ENCODE results near the gene PHYKPL.

PHYKPL gene

DNA sequence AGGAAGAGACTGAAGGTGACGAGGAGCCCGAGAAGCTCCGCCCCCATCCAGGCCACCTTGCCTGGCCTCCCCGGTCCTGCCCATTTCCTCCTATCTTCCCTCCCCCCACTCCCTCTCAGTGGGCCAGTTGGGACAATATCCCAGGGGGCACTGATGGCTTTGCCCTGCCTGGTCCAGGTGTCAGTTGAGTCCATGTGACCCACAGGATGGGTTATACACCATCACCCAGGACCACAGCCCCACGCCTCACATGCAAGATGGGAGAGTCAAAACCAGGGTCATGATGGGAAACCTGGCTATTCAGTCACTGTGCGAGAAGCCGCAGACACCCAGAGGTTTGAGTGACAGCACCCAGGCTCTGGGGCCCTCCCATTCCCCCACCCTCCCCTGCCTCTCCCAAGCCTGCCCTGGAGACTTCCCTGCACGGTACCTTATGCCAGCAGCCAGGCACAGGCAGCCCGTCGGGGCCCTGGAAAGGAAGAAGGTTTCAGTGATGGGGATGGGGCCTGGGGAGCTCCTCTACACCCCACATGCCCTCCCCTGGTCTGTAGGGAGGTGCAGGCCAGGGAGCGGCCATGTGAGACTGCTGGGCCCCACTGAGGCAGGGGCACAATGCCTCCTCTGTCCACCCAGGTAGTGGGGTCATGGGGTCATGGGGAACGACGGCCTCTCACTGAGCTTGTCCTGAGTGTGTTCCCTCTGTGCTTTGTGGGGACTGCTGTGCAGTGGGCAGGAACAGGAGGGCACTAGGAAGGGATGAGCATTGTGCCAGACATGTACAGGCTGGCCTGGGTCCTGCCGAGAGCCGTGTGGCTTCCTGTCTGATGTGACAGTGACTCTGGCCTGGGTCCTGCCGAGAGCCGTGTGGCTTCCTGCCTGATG lies 6.3 kb upstream of the PHYKPL start:
- no peak overlapping the region for H2BK120ac ChIP-seq (ENCODE audit: low read depth, low read length)
- 72% methylated on average over 13 of the region's 17 CpGs for WGBS

DNA sequence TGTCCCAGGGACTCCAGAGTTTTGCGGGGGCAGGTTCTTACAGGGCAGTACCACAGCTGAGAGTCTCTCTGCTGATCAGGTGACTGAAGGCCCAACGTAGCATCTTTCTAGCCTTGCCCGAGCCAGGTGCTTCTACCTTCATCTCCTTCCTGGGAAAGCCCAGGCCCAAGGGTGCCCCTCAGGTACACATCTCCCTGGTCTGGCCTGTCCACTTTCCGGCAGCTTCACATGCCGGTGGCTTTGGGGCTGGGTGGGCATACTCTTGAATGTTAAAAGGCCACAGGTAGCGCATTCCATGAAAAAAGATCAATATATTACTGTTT lies 5.7 kb upstream of the PHYKPL start:
- Histone ChIP-seq H2BK12ac (ENCODE audit: low read length in 2 of 2) (no peak overlapping the region), H2BK5ac (ENCODE audit: low read depth, low read length, poor library complexity, severe bottlenecking) (no peak overlapping the region), H2AFZ (ENCODE audit: low read depth, low read length) (no peak overlapping the region), H2BK120ac (ENCODE audit: low read depth, low read length) (no peak overlapping the region), H3K4ac (ENCODE audit: low read depth in 1 of 2, low read length in 2 of 2) (no peak overlapping the region), H2AK5ac (ENCODE audit: low read length, severe bottlenecking) (no peak overlapping the region), H3K9me3 (ENCODE audit: control insufficient read depth, low read length) (no peaks in the 10 kb centered on the region), H3K27ac (ENCODE audit: low read length, poor library complexity, severe bottlenecking) (no peak overlapping the region), H3K36me3 (ENCODE audit: control insufficient read depth in 1 of 2, insufficient read depth in 2 of 2, low read depth in 1 of 2, low read length in 2 of 2) (no peaks in the 10 kb centered on the region), H3K14ac (ENCODE audit: low read length in 2 of 2) (no peak overlapping the region), H3K27me3 (ENCODE audit: control insufficient read depth in 1 of 2, insufficient read depth in 1 of 2, low read length in 2 of 2) (peaks cover 0 to 4% of the 10 kb centered on the region in 2 experiments), H3K4me1 (ENCODE audit: control insufficient read depth, insufficient read depth, low read depth, low read length) (peaks cover 4% of the 10 kb centered on the region), H4K8ac (ENCODE audit: low read length) (no peak overlapping the region), H3K79me1 (replicated peaks; ENCODE audit: low read length, poor library complexity, severe bottlenecking) (no peaks in the 10 kb centered on the region), H3K4me2 (ENCODE audit: low read length, poor library complexity, severe bottlenecking) (no peak overlapping the region), H3K18ac (ENCODE audit: low read depth in 1 of 2, low read length in 2 of 2) (no peak overlapping the region), H3K9ac (ENCODE audit: low read length) (no peak overlapping the region), H2BK15ac (ENCODE audit: low read depth, poor library complexity, severe bottlenecking) (no peak overlapping the region), H3K23ac (ENCODE audit: low read length in 2 of 2) (no peak overlapping the region), H4K91ac (ENCODE audit: low read length) (no peak overlapping the region), H3K4me3 (ENCODE audit: insufficient read depth in 1 of 2, low read depth in 1 of 2, low read length in 2 of 2) (no peak overlapping the region)
- 96% methylated on average over 3 of the region's 6 CpGs for WGBS
- DNase-seq, result no peak

More for the DNA sequence above, 6.3 kb upstream of the PHYKPL start:
- Histone ChIP-seq H3K9ac (ENCODE audit: low read length) (no peak overlapping the region), H4K91ac (ENCODE audit: low read length) (no peak overlapping the region), H2BK12ac (ENCODE audit: low read length in 2 of 2) (no peak overlapping the region), H3K4me3 (ENCODE audit: insufficient read depth in 1 of 2, low read depth in 1 of 2, low read length in 2 of 2) (no peak overlapping the region), H3K18ac (ENCODE audit: low read depth in 1 of 2, low read length in 2 of 2) (no peak overlapping the region), H2AFZ (ENCODE audit: low read depth, low read length) (no peak overlapping the region), H3K23ac (ENCODE audit: low read length in 2 of 2) (no peak overlapping the region), H3K27me3 (ENCODE audit: control insufficient read depth in 1 of 2, insufficient read depth in 1 of 2, low read length in 2 of 2) (peaks cover 0 to 4% of the 10 kb centered on the region in 2 experiments), H2AK5ac (ENCODE audit: low read length, severe bottlenecking) (no peak overlapping the region), H4K8ac (ENCODE audit: low read length) (no peak overlapping the region), H2BK15ac (ENCODE audit: low read depth, poor library complexity, severe bottlenecking) (no peak overlapping the region), H3K79me1 (replicated peaks; ENCODE audit: low read length, poor library complexity, severe bottlenecking) (no peaks in the 10 kb centered on the region), H3K14ac (ENCODE audit: low read length in 2 of 2) (peak overlapping the region in 1 of 2 experiments; percentile 73), H3K4ac (ENCODE audit: low read depth in 1 of 2, low read length in 2 of 2) (no peak overlapping the region), H3K27ac (ENCODE audit: low read length, poor library complexity, severe bottlenecking) (no peak overlapping the region), H3K4me1 (ENCODE audit: control insufficient read depth, insufficient read depth, low read depth, low read length) (peaks cover 4% of the 10 kb centered on the region), H3K4me2 (ENCODE audit: low read length, poor library complexity, severe bottlenecking) (no peak overlapping the region), H3K9me3 (ENCODE audit: control insufficient read depth, low read length) (no peaks in the 10 kb centered on the region), H2BK5ac (ENCODE audit: low read depth, low read length, poor library complexity, severe bottlenecking) (no peak overlapping the region), H3K36me3 (ENCODE audit: control insufficient read depth in 1 of 2, insufficient read depth in 2 of 2, low read depth in 1 of 2, low read length in 2 of 2) (no peaks in the 10 kb centered on the region)
- no peak for DNase-seq

GRCh38 chr5:178237431-178238312 lies 5.1 kb upstream of the PHYKPL start:
- no peak for DNase-seq
- Histone ChIP-seq H3K14ac (ENCODE audit: low read length in 2 of 2) (no peak overlapping the region), H2BK12ac (ENCODE audit: low read length in 2 of 2) (no peak overlapping the region), H3K9ac (ENCODE audit: low read length) (no peak overlapping the region), H3K27me3 (ENCODE audit: control insufficient read depth in 1 of 2, insufficient read depth in 1 of 2, low read length in 2 of 2) (peaks cover 0 to 4% of the 10 kb centered on the region in 2 experiments), H2BK5ac (ENCODE audit: low read depth, low read length, poor library complexity, severe bottlenecking) (no peak overlapping the region), H3K9me3 (ENCODE audit: control insufficient read depth, low read length) (no peaks in the 10 kb centered on the region), H4K8ac (ENCODE audit: low read length) (no peak overlapping the region), H2AK5ac (ENCODE audit: low read length, severe bottlenecking) (no peak overlapping the region), H3K4me2 (ENCODE audit: low read length, poor library complexity, severe bottlenecking) (no peak overlapping the region), H2BK120ac (ENCODE audit: low read depth, low read length) (no peak overlapping the region), H4K91ac (ENCODE audit: low read length) (peak overlapping the region; percentile 11), H3K4ac (ENCODE audit: low read depth in 1 of 2, low read length in 2 of 2) (no peak overlapping the region), H3K4me1 (ENCODE audit: control insufficient read depth, insufficient read depth, low read depth, low read length) (peaks cover 6% of the 10 kb centered on the region), H3K23ac (ENCODE audit: low read length in 2 of 2) (no peak overlapping the region), H3K36me3 (ENCODE audit: control insufficient read depth in 1 of 2, insufficient read depth in 2 of 2, low read depth in 1 of 2, low read length in 2 of 2) (no peaks in the 10 kb centered on the region), H3K4me3 (ENCODE audit: insufficient read depth in 1 of 2, low read depth in 1 of 2, low read length in 2 of 2) (no peak overlapping the region), H3K79me1 (replicated peaks; ENCODE audit: low read length, poor library complexity, severe bottlenecking) (no peaks in the 10 kb centered on the region), H2BK15ac (ENCODE audit: low read depth, poor library complexity, severe bottlenecking) (no peak overlapping the region), H3K18ac (ENCODE audit: low read depth in 1 of 2, low read length in 2 of 2) (no peak overlapping the region), H3K27ac (ENCODE audit: low read length, poor library complexity, severe bottlenecking) (no peak overlapping the region), H2AFZ (ENCODE audit: low read depth, low read length) (no peak overlapping the region)
- 80% methylated on average over 13 of the region's 13 CpGs for WGBS

DNA sequence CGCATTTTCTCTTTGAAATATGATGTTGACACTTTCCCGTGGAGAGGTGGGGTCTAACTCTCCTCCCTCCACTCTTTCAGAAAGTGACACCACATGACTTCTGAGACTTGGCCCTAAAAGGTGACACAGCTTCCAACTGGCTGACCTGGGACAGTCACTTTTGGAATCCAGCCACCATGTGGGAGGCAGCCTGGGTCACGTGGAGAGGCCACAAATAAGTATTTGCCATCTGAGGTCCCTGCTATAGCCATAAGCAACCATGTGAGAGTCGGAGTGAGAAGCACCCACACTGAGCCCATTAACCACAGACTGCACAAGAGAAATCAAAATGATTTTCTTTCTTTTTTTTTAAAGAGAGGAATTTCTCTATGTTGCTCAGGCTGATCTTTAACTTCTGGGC lies 4.1 kb upstream of the PHYKPL start:
- Histone ChIP-seq H3K4me1 (ENCODE audit: control insufficient read depth, insufficient read depth, low read depth, low read length) (peaks cover 11% of the 10 kb centered on the region), H3K18ac (ENCODE audit: low read depth in 1 of 2, low read length in 2 of 2) (no peak overlapping the region), H4K8ac (ENCODE audit: low read length) (no peak overlapping the region), H3K23ac (ENCODE audit: low read length in 2 of 2) (no peak overlapping the region), H3K4ac (ENCODE audit: low read depth in 1 of 2, low read length in 2 of 2) (no peak overlapping the region), H2BK15ac (ENCODE audit: low read depth, poor library complexity, severe bottlenecking) (no peak overlapping the region), H2BK120ac (ENCODE audit: low read depth, low read length) (no peak overlapping the region), H2BK5ac (ENCODE audit: low read depth, low read length, poor library complexity, severe bottlenecking) (no peak overlapping the region), H3K4me2 (ENCODE audit: low read length, poor library complexity, severe bottlenecking) (no peak overlapping the region), H2BK12ac (ENCODE audit: low read length in 2 of 2) (no peak overlapping the region), H3K14ac (ENCODE audit: low read length in 2 of 2) (no peak overlapping the region), H3K9me3 (ENCODE audit: control insufficient read depth, low read length) (no peaks in the 10 kb centered on the region), H4K91ac (ENCODE audit: low read length) (no peak overlapping the region), H3K36me3 (ENCODE audit: control insufficient read depth in 1 of 2, insufficient read depth in 2 of 2, low read depth in 1 of 2, low read length in 2 of 2) (no peaks in the 10 kb centered on the region), H3K9ac (ENCODE audit: low read length) (no peak overlapping the region), H2AK5ac (ENCODE audit: low read length, severe bottlenecking) (no peak overlapping the region), H2AFZ (ENCODE audit: low read depth, low read length) (no peak overlapping the region), H3K4me3 (ENCODE audit: insufficient read depth in 1 of 2, low read depth in 1 of 2, low read length in 2 of 2) (no peak overlapping the region), H3K27me3 (ENCODE audit: control insufficient read depth in 1 of 2, insufficient read depth in 1 of 2, low read length in 2 of 2) (no peaks in the 10 kb centered on the region), H3K79me1 (replicated peaks; ENCODE audit: low read length, poor library complexity, severe bottlenecking) (no peaks in the 10 kb centered on the region), H3K27ac (ENCODE audit: low read length, poor library complexity, severe bottlenecking) (no peak overlapping the region)
- WGBS, result 95% methylated on average over 4 of the region's 4 CpGs
- DNase-seq, result no peak

All from mesenchymal stem cell (in vitro differentiated cells and primary cell).